HPDE6-E6E7 (cell line): ENCODE measurements around the gene METRNL.
"Not testable (repeated sequence)": the region's sequence is repeated elsewhere in the genome, so short reads cannot be mapped to it uniquely, and the experiment has no call there.

Experiments
- DNase-seq: peaks from one replicate; pipeline ENCODE4 v3.0.0; 2011; ENCODE audit warnings: missing footprints; ENCODE audit errors: extremely low spot score

Gene METRNL

GRCh38 chr17:83138820-83139219 is 59.4 kb downstream of the METRNL start:
- no peak for DNase-seq

- DNase-seq: not testable (repeated sequence)
Measured at GRCh38 chr17:83139541-83140248, 60.3 kb downstream of the METRNL start.

- DNase-seq: not testable (repeated sequence)
Measured at GRCh38 chr17:83140249-83140566, 60.8 kb downstream of the METRNL start.

- no peak for DNase-seq
Measured at GRCh38 chr17:83142619-83143018, 63.2 kb downstream of the METRNL start.

- no peak for DNase-seq
Measured at GRCh38 chr17:83143817-83144231, 64.4 kb downstream of the METRNL start.
